ENCODE measurements around the gene TYW1B. TPM values are rescaled to one million over a fixed set of nuclear protein-coding genes. Genes with fewer than 3 reads are reported as not detected.
A peak's percentile ranks its signal among the peaks of the same experiment; 100 is the strongest.
"Not testable (repeated sequence)": the region's sequence is repeated elsewhere in the genome, so short reads cannot be mapped to it uniquely, and the experiment has no call there.

The TYW1B gene
- total and polyA plus RNA-seq, 2 of the 4 experiments (the other 2 are of a cell fraction): 1.0 to 1.8 TPM

DNA sequence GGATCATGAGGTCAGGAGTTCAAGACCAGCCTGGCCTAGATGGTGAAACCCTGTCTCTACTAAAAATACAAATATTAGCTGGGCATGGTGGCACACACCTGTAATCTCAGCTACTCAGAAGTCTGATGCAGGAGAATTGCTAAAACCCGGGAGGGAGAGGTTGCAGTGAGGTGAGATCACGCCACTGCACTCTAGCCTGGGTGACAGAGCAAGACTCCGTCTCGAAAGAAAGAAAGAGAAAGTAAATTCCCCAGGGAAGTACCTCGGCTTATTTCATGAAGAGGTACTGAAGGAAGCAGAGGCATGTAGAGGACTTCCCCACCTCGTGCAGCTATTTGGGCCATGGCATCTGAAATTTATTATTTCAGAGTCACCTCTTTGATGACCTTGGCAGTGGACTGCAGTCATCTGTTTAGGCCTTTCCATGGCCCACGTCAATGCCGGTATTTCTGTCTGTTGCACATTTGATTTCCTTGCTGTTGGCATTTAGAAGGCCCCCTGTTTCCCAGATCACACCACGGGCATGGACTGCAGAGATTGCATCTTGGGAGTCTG is 30.9 kb upstream of the TYW1B start:
- H4K20me1 ChIP-seq (ENCODE audit: insufficient read depth, low read length); DNase-seq; H3K4me2 ChIP-seq (ENCODE audit: low read depth, low read length); H3K14ac ChIP-seq (replicated peaks; ENCODE audit: low read depth, low read length); CTCF ChIA-PET; intact Hi-C loops (cut with micrococcal nuclease); POLR2A ChIA-PET (ENCODE audit: unreplicated experiment); H3K9ac ChIP-seq (ENCODE audit: low read depth, low read length); H3K4ac ChIP-seq (ENCODE audit: low read depth, low read length); H2BK5ac ChIP-seq (ENCODE audit: low read depth, low read length, poor library complexity, severe bottlenecking); dilution Hi-C loops (cut with HindIII; ENCODE audit: low sequenced_read_pairs, unreplicated experiment); H3K36me3 ChIP-seq (ENCODE audit: control insufficient read depth, insufficient read depth, low read length); H2AK5ac ChIP-seq (ENCODE audit: low read depth, low read length); H3K79me1 ChIP-seq (ENCODE audit: low read depth in 1 of 2, low read length in 2 of 2); H2BK20ac ChIP-seq (ENCODE audit: low read depth, low read length); H3K27ac ChIP-seq (ENCODE audit: insufficient read depth, low read length); in situ Hi-C loops (cut with MboI; ENCODE audit: low sequenced_read_pairs); H3K56ac ChIP-seq (ENCODE audit: extremely low read depth, insufficient read depth, low read length); H3K18ac ChIP-seq (ENCODE audit: low read depth, low read length); H2AFZ ChIP-seq (replicated peaks; ENCODE audit: low read length, poor library complexity); H2AK9ac ChIP-seq (replicated peaks; ENCODE audit: low read depth, low read length, poor library complexity); H4K8ac ChIP-seq (ENCODE audit: low read depth in 2 of 2, low read length in 2 of 2); H3K4me1 ChIP-seq (ENCODE audit: control insufficient read depth, insufficient read depth, low read length); H2BK15ac ChIP-seq (ENCODE audit: low read depth, low read length); H3K4me3 ChIP-seq (ENCODE audit: insufficient read depth, low read depth, low read length); H3K23ac ChIP-seq (ENCODE audit: low read depth, low read length); H4K91ac ChIP-seq (ENCODE audit: insufficient read depth, low read depth, low read length); H3K9me3 ChIP-seq (ENCODE audit: control insufficient read depth, insufficient read depth, low read length); H3K9me1 ChIP-seq (ENCODE audit: insufficient read depth, low read length); ATAC-seq (ENCODE audit: low read depth); H3K27me3 ChIP-seq (ENCODE audit: control insufficient read depth, insufficient read depth, low read length); H4K5ac ChIP-seq (ENCODE audit: low read depth, low read length); H2BK120ac ChIP-seq (ENCODE audit: low read depth, low read length); BruUV-seq (replicated peaks): not testable (repeated sequence)
- 90% methylated on average over 1 of the region's 9 CpGs; no CpG with 5 or more reads in 1 of the 2 experiments for WGBS, 2 experiments (ENCODE audit: extremely low coverage in 2 of 2, insufficient read length in 1 of 2)

DNA sequence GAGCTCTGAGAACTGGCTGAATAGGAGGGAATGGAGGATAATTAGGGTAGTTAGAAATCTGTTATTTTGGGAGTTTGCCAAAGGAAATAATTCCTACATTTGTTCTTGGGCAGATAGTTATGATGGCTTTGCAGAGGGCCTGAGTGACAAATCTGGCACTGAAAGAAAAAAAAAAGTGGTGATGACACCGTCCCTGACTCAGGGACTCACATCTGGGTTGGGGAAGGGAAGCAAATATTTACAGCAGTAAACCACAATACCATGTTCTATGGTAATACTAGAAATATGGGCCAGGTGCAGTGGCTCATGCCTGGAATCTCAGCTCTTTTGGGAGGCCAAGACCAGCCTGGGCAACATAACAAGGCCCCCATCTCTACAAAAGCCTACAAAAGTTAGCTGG is 29.9 kb upstream of the TYW1B start:
- H2BK20ac ChIP-seq (ENCODE audit: low read depth, low read length); H2BK15ac ChIP-seq (ENCODE audit: low read depth, low read length); H3K9me3 ChIP-seq (ENCODE audit: control insufficient read depth, insufficient read depth, low read length); H3K23ac ChIP-seq (ENCODE audit: low read depth, low read length); ATAC-seq (ENCODE audit: low read depth); H2AK5ac ChIP-seq (ENCODE audit: low read depth, low read length); H3K4me1 ChIP-seq (ENCODE audit: control insufficient read depth, insufficient read depth, low read length); H3K9ac ChIP-seq (ENCODE audit: low read depth, low read length); H4K91ac ChIP-seq (ENCODE audit: insufficient read depth, low read depth, low read length); BruUV-seq (replicated peaks); intact Hi-C loops (cut with micrococcal nuclease); H3K14ac ChIP-seq (replicated peaks; ENCODE audit: low read depth, low read length); POLR2A ChIA-PET (ENCODE audit: unreplicated experiment); CTCF ChIA-PET; H2BK5ac ChIP-seq (ENCODE audit: low read depth, low read length, poor library complexity, severe bottlenecking); dilution Hi-C loops (cut with HindIII; ENCODE audit: low sequenced_read_pairs, unreplicated experiment); H4K8ac ChIP-seq (ENCODE audit: low read depth in 2 of 2, low read length in 2 of 2); H3K36me3 ChIP-seq (ENCODE audit: control insufficient read depth, insufficient read depth, low read length); H3K4ac ChIP-seq (ENCODE audit: low read depth, low read length); H3K4me3 ChIP-seq (ENCODE audit: insufficient read depth, low read depth, low read length); H3K79me1 ChIP-seq (ENCODE audit: low read depth in 1 of 2, low read length in 2 of 2); H2AFZ ChIP-seq (replicated peaks; ENCODE audit: low read length, poor library complexity); H4K5ac ChIP-seq (ENCODE audit: low read depth, low read length); H3K27me3 ChIP-seq (ENCODE audit: control insufficient read depth, insufficient read depth, low read length); H2AK9ac ChIP-seq (replicated peaks; ENCODE audit: low read depth, low read length, poor library complexity); H3K4me2 ChIP-seq (ENCODE audit: low read depth, low read length); H3K56ac ChIP-seq (ENCODE audit: extremely low read depth, insufficient read depth, low read length); H3K27ac ChIP-seq (ENCODE audit: insufficient read depth, low read length); H2BK120ac ChIP-seq (ENCODE audit: low read depth, low read length); H4K20me1 ChIP-seq (ENCODE audit: insufficient read depth, low read length); H3K18ac ChIP-seq (ENCODE audit: low read depth, low read length); in situ Hi-C loops (cut with MboI; ENCODE audit: low sequenced_read_pairs); H3K9me1 ChIP-seq (ENCODE audit: insufficient read depth, low read length): not testable (repeated sequence)
- peak; percentile 25 for DNase-seq
- WGBS, 2 experiments (ENCODE audit: extremely low coverage in 2 of 2, insufficient read length in 1 of 2): no CpG with 5 or more reads among the region's 1 CpG

Measured in IMR-90 (cell line).